Immature natural killer cell (primary cell): ENCODE data around the gene NAT16. TPM values are rescaled to one million over a fixed set of nuclear protein-coding genes. Genes with fewer than 3 reads are reported as not detected.

Source experiments
- DNase-seq, 3 donors: peaks; one replicate each; pipeline ENCODE4 v3.0.0; 2022; ENCODE audit warnings: mixed read lengths in 1 of 3
- H3K27ac Mint-ChIP-seq, 6 donors: one replicate each; pipeline ENCODE4 v1.8.0; 2020; ENCODE audit warnings: mixed read lengths in 6 of 6, mild to moderate bottlenecking in 5 of 6, inconsistent platforms in 4 of 6, moderate library complexity in 3 of 6
- H3K27me3 Mint-ChIP-seq, 3 donors: one replicate each; pipeline ENCODE4 v1.8.0; 2020 to 2021; ENCODE audit warnings: low read depth in 3 of 3, mild to moderate bottlenecking in 3 of 3, mixed read lengths in 3 of 3, moderate library complexity in 3 of 3, inconsistent platforms in 1 of 3
- H3K36me3 Mint-ChIP-seq, 3 donors: one replicate each; pipeline ENCODE4 v1.8.0; 2020; ENCODE audit warnings: mixed read lengths in 3 of 3, inconsistent platforms in 2 of 3, mild to moderate bottlenecking in 2 of 3
- H3K4me1 Mint-ChIP-seq, 2 donors: one replicate each; pipeline ENCODE4 v1.8.0; 2020; ENCODE audit warnings: inconsistent platforms in 2 of 2, mild to moderate bottlenecking in 2 of 2, mixed read lengths in 2 of 2, moderate library complexity in 1 of 2
- H3K4me3 Mint-ChIP-seq, 5 donors: one replicate each; pipeline ENCODE4 v1.8.0; 2020; ENCODE audit warnings: mild to moderate bottlenecking in 5 of 5, mixed read lengths in 5 of 5, inconsistent platforms in 3 of 5, moderate library complexity in 3 of 5
- H3K9me3 Mint-ChIP-seq, 6 donors: one replicate each; pipeline ENCODE4 v1.8.0; 2020; ENCODE audit warnings: mild to moderate bottlenecking in 6 of 6, mixed read lengths in 6 of 6, inconsistent platforms in 4 of 6, moderate library complexity in 3 of 6
- polyA plus RNA-seq, 3 donors: library from polyadenylated mRNA; unstranded; fragments of 300-500 nt; fragmentation: Illumina TruSeq; gene quantifications; one replicate each; pipeline ENCODE4 v1.2.3, GENCODE V29; 2021

The NAT16 gene
- polyA plus RNA-seq, 3 donors from 2014 or later: not detected

DNA sequence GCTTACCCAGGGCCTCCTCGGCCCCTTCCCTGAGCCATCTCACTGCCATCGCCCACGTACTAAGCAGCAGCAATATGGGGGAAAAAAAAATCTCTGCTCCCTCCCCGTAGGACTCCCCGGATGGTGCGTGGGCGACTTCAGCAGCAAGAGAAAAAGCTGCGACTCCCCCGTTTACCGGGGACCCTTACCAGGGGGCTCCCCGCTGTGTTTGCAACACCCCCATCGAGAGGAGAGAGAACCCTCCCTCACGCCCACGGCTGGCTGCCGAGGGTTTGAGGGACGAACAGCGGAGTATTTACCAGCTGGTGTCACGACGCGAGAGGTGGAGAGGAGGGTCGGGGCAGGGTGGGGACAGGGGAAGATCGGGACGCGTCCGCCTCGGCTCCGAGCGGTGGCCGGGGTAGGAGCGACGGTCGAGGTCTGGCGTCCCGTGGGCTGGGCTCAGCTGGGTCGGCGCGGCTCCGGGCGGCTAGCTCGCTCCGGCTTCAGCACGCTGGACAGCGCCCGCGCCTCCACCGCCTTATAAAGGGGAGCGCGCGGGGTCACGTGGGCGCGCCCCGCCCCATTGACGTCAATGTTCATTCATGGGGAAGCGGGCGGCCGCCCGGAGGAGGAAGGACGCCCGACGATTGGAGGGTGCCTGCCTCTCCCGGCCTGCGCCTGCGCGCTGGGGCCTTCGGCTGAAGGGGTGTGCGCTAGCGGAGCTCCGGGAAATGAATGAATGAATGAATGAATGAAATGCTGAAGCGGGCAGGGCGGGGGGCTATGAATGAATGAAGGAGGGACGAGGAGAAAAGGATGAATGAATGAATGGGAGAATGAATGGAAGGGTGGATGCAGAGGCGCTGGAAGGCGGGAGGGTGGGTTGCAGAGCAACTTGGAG, 14.8 kb downstream of the NAT16 start, which contains the start of gene VGF:
Gene VGF (minus strand): TSS at position 495 of the 883 bp plus-strand sequence. CDS start 726 bp downstream, outside the sequence.
- Mint-ChIP-seq H3K36me3 (no peaks in the 10 kb centered on the region), H3K4me1 (peaks cover 25 to 27% of the 10 kb centered on the region in 2 donors), H3K27ac (peak within 1 kb of the TSS in 4 of 6 donors; percentile 4 to 61 (median 56)), H3K27me3 (peaks cover 41 to 55% (median 54%) of the 10 kb centered on the region in 3 donors), H3K4me3 (peak within 1 kb of the TSS; percentile 12 to 76 (median 66)), H3K9me3 (peaks cover 0 to 7% (median 0%) of the 10 kb centered on the region in 6 donors)
- peak; percentile 86 to 90 (median 87) for DNase-seq

DNA sequence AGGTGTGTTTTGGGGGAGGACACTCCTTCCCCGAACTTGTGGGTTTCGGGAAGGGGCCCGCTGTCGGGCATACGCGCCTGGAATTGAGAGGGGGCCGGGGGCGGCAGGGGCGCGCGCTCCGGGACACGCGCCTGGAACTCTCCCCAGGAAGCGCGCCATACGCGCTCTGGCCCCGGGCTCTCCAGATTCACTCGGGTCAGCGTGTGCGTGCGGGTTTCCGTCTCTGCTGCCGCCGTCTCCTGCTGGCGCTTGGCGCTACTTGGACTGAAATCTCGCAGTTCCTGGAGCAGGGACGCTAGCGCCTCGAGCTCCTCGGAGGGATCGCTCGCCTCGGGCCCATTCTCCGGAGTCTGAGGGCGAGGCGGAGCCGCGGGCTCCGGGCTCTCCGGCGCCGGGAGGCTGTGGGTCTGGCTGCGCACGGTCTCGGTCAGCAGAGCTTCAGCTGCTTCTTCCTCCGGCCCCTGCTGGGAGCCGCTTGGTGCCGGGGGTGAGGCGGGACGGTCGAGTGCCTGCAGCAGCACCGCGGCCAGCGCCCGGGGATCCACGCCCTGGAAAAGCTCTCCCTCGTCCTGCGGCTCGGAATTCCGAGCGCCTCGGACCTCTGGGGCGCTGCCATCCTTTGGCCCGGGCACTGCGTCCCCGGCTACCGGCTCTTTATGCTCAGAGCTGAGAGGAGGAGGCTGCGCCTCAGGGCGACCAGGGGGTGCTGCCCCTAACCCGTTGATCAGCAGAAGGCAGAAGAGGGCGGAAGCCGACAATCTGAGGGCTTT, 15.8 kb downstream of the NAT16 start:
- H3K9me3 Mint-ChIP-seq: peaks cover 0 to 4% (median 0%) of the 10 kb centered on the region in 6 donors
- H3K4me3 Mint-ChIP-seq: peak overlapping the region in 2 of 5 donors; percentile 21 to 33
- no peaks in the 10 kb centered on the region for H3K36me3 Mint-ChIP-seq
- no peak for DNase-seq
- H3K27ac Mint-ChIP-seq: no peak overlapping the region
- peaks cover 32 to 49% (median 46%) of the 10 kb centered on the region in 3 donors for H3K27me3 Mint-ChIP-seq
- peaks cover 18 to 20% of the 10 kb centered on the region in 2 donors for H3K4me1 Mint-ChIP-seq

DNA sequence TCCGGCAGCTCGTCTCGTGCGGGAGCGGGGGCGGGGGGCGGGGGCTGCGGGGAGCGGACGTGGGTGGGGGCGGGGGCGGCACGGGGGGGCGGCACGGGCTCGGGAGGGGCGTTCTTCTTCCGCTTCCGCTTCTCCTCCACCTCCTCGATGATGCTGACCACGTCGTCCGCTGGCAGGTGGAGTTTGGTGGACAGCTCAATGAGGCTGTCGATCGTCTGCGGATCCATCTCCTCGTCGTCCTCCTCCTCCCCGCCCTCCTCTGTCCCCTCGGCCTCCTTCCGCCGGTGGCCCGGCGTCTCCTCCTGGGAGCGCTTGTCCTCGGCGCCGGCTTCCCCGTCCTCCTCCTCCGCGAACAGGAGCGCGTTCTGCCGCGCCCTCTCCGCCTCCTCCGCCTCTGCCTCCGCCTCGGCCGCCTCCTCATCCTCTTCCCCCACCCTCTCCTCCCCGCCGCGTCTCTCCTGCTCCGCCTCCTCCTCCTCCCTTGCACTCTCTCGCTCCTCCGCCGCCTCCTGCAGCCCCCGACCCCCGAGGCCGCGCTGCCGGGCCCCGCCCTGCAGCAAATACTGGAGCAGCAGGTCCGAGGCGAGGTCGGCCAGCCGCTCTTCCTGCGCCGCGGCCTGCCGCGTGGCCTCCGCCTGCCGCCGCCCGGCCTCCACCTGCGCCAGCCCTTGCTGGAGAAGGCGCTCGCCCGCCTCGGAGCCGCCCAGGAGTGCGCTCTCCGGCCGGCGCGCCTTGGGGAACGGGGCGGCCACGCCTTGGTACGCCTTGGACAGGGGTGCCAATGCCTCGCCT, 16.6 kb downstream of the NAT16 start:
- Mint-ChIP-seq H3K36me3 (peaks cover 0 to 1% (median 0%) of the 10 kb centered on the region in 3 donors), H3K4me1 (peaks cover 15 to 17% of the 10 kb centered on the region in 2 donors), H3K27ac (no peak overlapping the region), H3K9me3 (peaks cover 0 to 4% (median 0%) of the 10 kb centered on the region in 6 donors), H3K4me3 (peak overlapping the region; percentile 62 to 79 (median 72)), H3K27me3 (peaks cover 30 to 45% (median 42%) of the 10 kb centered on the region in 3 donors)
- DNase-seq: no peak

DNA sequence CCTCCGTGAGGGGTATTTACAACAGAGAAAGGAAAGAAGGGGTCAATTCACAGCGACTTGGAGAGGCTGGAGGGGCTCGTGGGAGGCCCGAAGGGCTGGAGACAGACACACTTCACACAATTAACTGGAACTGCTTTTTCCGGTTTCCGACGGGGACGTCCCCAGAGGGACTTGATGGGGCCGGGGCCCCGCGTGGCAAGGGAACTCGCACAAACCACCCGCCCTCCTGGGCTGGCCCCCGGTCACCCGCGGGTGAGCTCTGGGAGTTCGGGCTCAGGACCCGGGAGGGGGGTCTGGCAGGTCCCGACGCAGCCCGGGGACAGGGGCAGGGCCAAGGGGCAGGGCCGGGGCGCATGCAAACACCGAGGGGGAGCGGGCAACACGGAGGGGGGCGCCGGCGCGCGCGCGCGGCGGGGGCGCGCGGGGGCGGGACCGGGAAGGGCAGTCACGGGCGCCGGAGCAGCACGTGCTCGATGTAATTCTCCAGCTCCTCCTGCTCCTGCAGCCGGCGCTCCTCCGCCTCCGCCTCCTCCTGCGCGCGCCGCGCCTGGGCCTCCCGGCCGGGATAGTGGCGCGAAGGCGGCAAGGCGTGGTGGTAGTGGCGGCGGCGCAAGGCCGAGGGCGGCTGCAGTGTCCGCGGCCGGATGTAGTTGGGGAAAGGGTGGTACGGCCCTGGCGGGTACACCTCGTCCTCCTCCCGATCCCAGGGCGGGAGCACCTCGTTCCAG, 17.4 kb downstream of the NAT16 start:
- no peak for DNase-seq
- peaks cover 0 to 5% (median 0%) of the 10 kb centered on the region in 3 donors for H3K36me3 Mint-ChIP-seq
- peaks cover 0 to 4% (median 0%) of the 10 kb centered on the region in 6 donors for H3K9me3 Mint-ChIP-seq
- H3K27ac Mint-ChIP-seq: no peak overlapping the region
- peaks cover 15 to 16% of the 10 kb centered on the region in 2 donors for H3K4me1 Mint-ChIP-seq
- peak overlapping the region; percentile 67 to 80 (median 76) for H3K4me3 Mint-ChIP-seq
- H3K27me3 Mint-ChIP-seq: peaks cover 26 to 39% (median 36%) of the 10 kb centered on the region in 3 donors

DNA sequence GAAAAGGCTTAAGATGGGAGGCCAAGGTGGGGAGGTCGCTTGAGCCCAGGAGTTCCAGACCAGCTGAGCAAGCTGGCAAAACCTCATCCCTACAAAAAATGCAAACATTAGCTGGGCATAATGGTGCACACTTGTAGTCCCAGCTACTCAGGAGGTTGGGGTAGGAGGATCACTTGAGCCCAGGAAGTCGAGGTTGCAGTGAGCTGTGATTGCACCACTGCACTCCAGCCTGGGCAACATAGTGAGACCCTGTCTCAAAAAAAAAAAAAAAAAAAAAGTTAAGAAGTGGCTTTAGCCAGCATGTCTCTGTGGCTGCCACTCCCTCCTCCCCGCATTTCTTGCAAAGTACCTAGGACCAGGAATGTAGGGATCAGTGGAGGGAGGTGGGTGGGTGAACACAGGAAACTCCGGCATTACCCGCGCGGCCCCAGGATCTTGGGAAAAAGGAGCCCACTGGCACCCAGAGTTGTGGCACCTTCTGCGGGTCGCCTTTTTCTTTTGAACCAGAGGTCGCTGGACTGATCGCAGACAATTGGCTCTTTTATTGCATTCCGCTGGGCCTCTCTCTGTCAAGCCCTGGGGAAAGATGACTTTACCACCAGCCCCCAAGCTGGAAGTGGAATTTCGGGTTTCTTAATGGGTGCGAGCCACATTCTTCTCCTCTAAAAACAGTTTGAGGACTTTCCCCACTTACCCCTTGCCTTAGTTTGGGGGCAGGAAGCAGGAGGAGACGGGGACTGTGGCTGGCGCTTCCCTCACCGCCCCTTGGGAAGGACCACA, 18.2 kb downstream of the NAT16 start:
- peaks cover 0 to 2% (median 0%) of the 10 kb centered on the region in 6 donors for H3K9me3 Mint-ChIP-seq
- peaks cover 19 to 32% (median 29%) of the 10 kb centered on the region in 3 donors for H3K27me3 Mint-ChIP-seq
- peaks cover 15 to 16% of the 10 kb centered on the region in 2 donors for H3K4me1 Mint-ChIP-seq
- no peak overlapping the region for H3K27ac Mint-ChIP-seq
- DNase-seq: no peak
- peak overlapping the region; percentile 67 to 80 (median 76) for H3K4me3 Mint-ChIP-seq
- peaks cover 0 to 5% (median 0%) of the 10 kb centered on the region in 3 donors for H3K36me3 Mint-ChIP-seq

DNA sequence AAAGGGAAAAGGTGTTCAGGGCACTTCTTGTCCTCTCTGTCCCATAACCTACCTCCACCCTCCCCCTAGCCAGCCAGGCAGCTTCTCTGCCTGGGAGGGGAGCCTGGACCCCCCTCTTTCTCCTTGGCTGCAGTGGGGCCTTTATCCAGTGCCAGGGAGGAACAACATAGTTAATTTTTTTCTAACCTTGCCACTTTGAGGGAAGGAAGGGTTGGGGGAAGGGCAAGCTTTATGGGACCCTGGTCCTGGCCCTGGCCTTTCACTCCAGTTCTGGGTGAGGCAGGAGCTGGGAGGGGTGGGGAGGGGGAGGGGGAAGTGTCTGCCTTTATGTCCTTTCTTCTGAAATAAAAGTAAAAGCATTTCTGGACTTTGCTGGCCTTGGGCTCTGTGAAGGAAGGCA, 19.2 kb downstream of the NAT16 start:
- DNase-seq: no peak
- Mint-ChIP-seq H3K9me3 (peaks cover 0 to 2% (median 0%) of the 10 kb centered on the region in 6 donors), H3K27ac (no peak overlapping the region), H3K36me3 (peaks cover 0 to 5% (median 0%) of the 10 kb centered on the region in 3 donors), H3K4me1 (peaks cover 13 to 15% of the 10 kb centered on the region in 2 donors), H3K27me3 (peaks cover 15 to 26% (median 23%) of the 10 kb centered on the region in 3 donors), H3K4me3 (peak overlapping the region in 2 of 5 donors; percentile 21 to 38)

DNA sequence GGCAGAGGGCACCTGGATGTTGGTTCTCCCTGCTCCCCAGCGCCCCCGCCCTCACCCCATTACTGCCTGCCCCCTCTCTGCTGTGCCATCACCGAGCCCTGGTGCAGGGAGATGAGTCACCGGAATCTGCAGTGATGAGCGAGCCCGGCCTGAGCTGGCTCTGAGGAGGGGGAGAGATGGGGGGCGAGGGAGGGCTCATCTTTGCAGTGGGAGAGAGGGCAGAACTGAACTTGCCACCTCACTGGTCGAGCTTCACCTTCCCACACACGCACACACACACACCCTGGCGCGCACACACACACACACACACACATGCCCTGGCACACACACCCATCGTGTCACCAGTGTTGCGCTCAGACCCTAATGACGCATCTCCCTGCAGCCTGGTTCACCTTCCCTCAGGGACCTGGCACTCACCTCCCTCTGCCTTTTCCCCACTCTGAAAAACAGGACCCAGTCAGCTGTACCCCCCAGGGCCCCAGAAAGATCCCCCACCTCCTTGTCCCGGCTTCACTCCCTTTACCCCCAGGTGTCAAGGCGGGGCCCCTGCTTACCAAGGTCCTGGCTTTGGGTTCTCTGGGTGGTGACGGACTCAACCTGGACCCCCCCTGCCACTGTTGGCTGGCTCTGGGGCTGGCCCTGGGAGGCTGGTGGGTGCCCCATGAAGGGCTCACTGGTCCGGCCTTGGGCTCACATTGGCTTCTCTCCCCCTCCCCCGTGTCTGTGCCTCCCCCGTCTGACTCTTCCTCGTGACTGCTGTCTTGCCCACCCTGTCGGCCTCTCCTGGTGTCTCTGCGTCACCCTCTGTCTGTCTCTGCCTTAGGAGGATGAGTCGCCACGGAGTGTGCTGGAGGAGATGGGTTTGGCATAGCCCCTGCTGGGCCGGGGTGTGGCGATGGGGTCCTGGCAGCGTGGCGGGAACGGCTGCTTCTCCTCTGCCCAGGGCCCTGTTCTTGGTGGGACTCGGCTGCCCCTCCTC, 20.1 kb downstream of the NAT16 start:
- DNase-seq: no peak
- H3K27ac Mint-ChIP-seq: no peak overlapping the region
- peaks cover 9 to 17% (median 15%) of the 10 kb centered on the region in 3 donors for H3K27me3 Mint-ChIP-seq
- peaks cover 13% of the 10 kb centered on the region in 2 donors for H3K4me1 Mint-ChIP-seq
- H3K9me3 Mint-ChIP-seq: peaks cover 0 to 2% (median 0%) of the 10 kb centered on the region in 6 donors
- peaks cover 0 to 5% (median 0%) of the 10 kb centered on the region in 3 donors for H3K36me3 Mint-ChIP-seq
- H3K4me3 Mint-ChIP-seq: no peak overlapping the region

DNA sequence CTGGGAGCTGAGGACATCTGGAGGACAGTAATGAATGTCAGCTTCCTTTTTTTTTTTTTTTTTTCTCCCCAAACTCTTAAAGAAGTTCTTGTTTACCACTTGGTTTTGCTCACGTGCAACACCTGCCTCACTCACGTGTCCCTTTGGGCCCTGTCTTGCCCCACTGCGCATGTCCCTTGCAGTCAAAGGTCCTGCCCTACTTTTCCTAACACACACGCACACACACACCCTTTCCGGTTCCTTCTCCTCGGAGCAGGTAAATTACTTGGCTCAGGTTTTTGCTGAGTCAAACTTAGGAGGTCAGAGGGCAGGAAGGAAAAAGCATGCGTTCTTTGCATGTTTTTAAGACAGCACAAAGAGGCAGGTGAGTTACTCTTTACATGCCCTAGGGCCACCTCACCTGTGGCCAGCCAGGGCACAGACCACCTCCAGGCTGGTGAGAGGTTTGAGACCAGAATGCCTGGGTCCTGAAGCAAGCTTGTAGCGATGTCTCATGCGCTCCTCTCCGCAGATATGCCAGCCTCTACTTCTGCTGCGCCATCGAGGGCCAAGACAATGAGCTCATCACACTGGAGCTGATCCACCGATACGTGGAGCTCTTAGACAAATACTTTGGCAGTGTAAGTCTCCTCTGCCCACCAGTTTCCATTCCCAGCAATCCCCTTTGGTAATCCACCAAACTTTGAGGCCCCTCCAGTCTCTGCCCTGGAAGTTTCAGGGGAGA, 23.1 kb downstream of the NAT16 start:
- H3K4me1 Mint-ChIP-seq: peaks cover 11 to 16% of the 10 kb centered on the region in 2 donors
- H3K9me3 Mint-ChIP-seq: peaks cover 0 to 2% (median 0%) of the 10 kb centered on the region in 6 donors
- peaks cover 7 to 10% (median 8%) of the 10 kb centered on the region in 3 donors for H3K27me3 Mint-ChIP-seq
- peaks cover 0 to 5% (median 0%) of the 10 kb centered on the region in 3 donors for H3K36me3 Mint-ChIP-seq
- no peak for DNase-seq
- H3K27ac Mint-ChIP-seq: no peak overlapping the region
- peak overlapping the region in 2 of 5 donors; percentile 17 to 45 for H3K4me3 Mint-ChIP-seq

DNA sequence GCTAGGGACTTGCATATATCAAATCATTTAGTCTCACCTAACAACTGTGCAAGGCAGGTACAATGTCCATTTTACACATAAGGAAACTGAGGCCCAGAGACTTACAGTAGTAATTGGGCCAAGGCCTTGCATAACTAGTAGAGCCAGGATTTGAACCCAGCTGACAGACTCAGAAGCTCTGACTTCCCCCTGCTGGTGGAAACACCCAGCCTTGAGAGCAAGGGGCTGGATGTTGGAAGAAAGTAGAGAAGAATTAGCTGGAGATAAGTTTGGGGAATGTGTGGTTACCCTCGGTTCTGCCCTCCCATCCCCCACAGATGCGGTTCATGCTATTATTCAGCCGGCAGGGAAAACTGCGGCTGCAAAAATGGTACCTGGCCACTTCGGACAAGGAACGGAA, 23.8 kb downstream of the NAT16 start:
- Mint-ChIP-seq H3K4me3 (peak overlapping the region in 2 of 5 donors; percentile 16 to 58), H3K27me3 (peaks cover 5 to 6% (median 6%) of the 10 kb centered on the region in 3 donors), H3K27ac (peak overlapping the region in 1 of 6 donors; percentile 73), H3K36me3 (peaks cover 0 to 5% (median 0%) of the 10 kb centered on the region in 3 donors), H3K9me3 (peaks cover 0 to 2% (median 0%) of the 10 kb centered on the region in 6 donors), H3K4me1 (peaks cover 11 to 16% of the 10 kb centered on the region in 2 donors)
- no peak for DNase-seq

DNA sequence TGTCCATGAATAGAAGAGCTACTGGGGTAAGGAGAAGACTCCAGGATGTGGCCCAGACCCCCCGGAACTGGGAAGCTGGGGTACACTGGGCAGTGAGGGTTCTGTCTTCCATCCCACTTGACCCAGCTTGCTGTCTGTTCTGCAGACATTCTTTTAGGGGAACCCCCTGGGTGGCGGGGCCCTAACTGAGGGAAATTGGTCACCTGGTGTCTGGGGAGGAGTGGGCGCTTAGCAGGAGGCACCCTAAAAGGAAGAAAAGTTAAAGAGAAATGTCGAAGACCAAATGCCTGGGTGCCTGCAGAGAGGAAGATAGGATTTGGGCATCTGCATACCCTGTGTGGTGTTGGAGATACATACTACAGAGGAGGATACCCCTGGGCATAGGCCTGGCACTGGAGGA, 24.8 kb downstream of the NAT16 start:
- Mint-ChIP-seq H3K4me1 (peaks cover 11 to 16% of the 10 kb centered on the region in 2 donors), H3K27ac (peak overlapping the region in 1 of 6 donors; percentile 41), H3K9me3 (peaks cover 0 to 2% (median 0%) of the 10 kb centered on the region in 6 donors), H3K27me3 (peaks cover 5 to 6% (median 5%) of the 10 kb centered on the region in 3 donors), H3K4me3 (peak overlapping the region; percentile 65 to 76 (median 70)), H3K36me3 (peaks cover 0 to 5% (median 0%) of the 10 kb centered on the region in 3 donors)
- DNase-seq: no peak
